Measurements from ENCODE around the gene DGKH.
"Not testable (repeated sequence)": the region's sequence is repeated elsewhere in the genome, so short reads cannot be mapped to it uniquely, and the experiment has no call there.

DGKH gene

DNA sequence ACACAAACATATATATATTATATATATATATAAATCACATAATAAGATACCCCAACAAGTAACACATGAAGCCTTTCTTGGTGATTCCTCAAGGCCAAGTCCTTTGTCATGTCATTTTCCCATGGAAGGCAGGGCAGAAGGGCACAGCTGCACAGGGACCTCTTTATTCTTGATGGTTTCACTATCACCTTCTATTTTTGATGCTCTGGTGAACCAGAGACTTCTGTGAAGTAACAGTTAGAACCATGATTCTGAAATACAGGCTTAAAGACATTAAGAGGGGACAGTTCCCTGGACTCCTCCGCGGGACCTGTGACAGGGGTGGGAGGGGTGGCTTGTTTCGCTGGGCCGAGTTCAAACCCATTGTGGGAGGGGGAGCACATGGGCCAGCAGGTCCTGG, 104.0 kb downstream of the DGKH start:
- Histone ChIP-seq H3K9me3 (ENCODE audit: insufficient read depth, low read length) (no peaks in the 10 kb centered on the region), H3K79me2 (ENCODE audit: low read length) (no peaks in the 10 kb centered on the region), H3K9ac (ENCODE audit: low read length) (no peak overlapping the region), H2AFZ (ENCODE audit: low read depth, low read length) (no peak overlapping the region), H3K27ac (ENCODE audit: low read length) (no peak overlapping the region), H3K4me2 (ENCODE audit: low read length) (no peak overlapping the region), H4K20me1 (ENCODE audit: insufficient read depth, low read length) (no peaks in the 10 kb centered on the region), H3K4me3 (ENCODE audit: low read length) (no peak overlapping the region), H3K4me1 (ENCODE audit: low read length) (no peaks in the 10 kb centered on the region), H3K27me3 (ENCODE audit: low read depth, low read length) (no peaks in the 10 kb centered on the region), H3K36me3 (replicated peaks; ENCODE audit: low read depth, low read length) (no peaks in the 10 kb centered on the region)
- TF ChIP-seq EZH2phosphoT487 (IDR thresholded peaks at IDR 0.05; ENCODE audit: low read depth) = no peak
- TF ChIP-seq, protein P1, sequence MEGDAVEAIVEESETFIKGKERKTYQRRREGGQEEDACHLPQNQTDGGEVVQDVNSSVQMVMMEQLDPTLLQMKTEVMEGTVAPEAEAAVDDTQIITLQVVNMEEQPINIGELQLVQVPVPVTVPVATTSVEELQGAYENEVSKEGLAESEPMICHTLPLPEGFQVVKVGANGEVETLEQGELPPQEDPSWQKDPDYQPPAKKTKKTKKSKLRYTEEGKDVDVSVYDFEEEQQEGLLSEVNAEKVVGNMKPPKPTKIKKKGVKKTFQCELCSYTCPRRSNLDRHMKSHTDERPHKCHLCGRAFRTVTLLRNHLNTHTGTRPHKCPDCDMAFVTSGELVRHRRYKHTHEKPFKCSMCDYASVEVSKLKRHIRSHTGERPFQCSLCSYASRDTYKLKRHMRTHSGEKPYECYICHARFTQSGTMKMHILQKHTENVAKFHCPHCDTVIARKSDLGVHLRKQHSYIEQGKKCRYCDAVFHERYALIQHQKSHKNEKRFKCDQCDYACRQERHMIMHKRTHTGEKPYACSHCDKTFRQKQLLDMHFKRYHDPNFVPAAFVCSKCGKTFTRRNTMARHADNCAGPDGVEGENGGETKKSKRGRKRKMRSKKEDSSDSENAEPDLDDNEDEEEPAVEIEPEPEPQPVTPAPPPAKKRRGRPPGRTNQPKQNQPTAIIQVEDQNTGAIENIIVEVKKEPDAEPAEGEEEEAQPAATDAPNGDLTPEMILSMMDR (IDR thresholded peaks at IDR 0.05; ENCODE audit: low read depth, low read length) = no peak

DNA sequence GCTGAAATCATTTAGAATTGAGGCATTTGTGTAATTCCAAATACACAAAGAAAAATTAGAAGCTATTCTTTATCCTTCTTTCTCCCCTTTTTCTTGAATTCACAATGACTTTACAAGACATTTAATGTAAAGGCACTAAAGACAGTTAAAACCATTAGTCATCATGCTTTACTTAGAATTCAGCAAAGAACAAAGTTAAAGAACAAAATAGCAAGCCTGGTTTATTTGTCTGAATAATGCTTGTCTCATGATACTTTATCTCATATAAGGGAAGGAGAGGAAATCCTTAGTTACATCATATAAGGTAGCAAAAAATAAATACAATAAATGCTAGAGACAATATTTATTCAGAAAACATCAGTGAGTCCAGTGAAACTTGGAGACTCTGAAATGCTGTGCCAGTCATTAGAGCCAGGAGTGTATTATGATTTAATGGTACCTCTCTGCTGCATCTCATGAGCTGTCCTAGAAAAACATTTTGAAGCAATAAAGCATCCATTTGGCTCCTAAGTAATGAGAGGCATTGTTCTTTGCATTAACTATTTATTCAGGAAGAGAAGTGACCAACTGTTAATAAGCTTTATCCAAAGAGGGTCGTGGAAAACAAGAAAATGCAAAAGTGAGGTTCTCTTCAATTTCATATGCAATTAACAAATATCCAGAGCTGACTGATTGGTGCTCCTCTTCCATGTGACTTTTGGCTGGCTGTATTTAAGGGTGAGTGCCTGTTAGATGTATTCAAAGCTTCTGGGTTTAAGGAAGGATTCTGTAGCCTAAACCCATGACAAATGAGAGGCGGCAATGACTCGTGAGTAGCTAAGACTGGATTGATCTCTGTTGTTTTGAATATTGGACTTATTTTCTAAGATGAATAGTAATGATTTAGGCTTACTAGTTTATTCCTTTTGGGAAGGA, 105.0 kb downstream of the DGKH start:
- Histone ChIP-seq H4K20me1 (ENCODE audit: insufficient read depth, low read length) (no peaks in the 10 kb centered on the region), H3K79me2 (ENCODE audit: low read length) (no peaks in the 10 kb centered on the region), H3K9me3 (ENCODE audit: insufficient read depth, low read length) (no peaks in the 10 kb centered on the region), H2AFZ (ENCODE audit: low read depth, low read length) (no peak overlapping the region), H3K36me3 (replicated peaks; ENCODE audit: low read depth, low read length) (no peaks in the 10 kb centered on the region), H3K4me2 (ENCODE audit: low read length) (no peak overlapping the region), H3K27ac (ENCODE audit: low read length) (no peak overlapping the region), H3K27me3 (ENCODE audit: low read depth, low read length) (no peaks in the 10 kb centered on the region), H3K9ac (ENCODE audit: low read length) (no peak overlapping the region), H3K4me1 (ENCODE audit: low read length) (no peaks in the 10 kb centered on the region), H3K4me3 (ENCODE audit: low read length) (no peak overlapping the region)
- TF ChIP-seq EZH2phosphoT487 (IDR thresholded peaks at IDR 0.05; ENCODE audit: low read depth) = no peak
- TF ChIP-seq, protein P1 (IDR thresholded peaks at IDR 0.05; ENCODE audit: low read depth, low read length) = no peak

DNA sequence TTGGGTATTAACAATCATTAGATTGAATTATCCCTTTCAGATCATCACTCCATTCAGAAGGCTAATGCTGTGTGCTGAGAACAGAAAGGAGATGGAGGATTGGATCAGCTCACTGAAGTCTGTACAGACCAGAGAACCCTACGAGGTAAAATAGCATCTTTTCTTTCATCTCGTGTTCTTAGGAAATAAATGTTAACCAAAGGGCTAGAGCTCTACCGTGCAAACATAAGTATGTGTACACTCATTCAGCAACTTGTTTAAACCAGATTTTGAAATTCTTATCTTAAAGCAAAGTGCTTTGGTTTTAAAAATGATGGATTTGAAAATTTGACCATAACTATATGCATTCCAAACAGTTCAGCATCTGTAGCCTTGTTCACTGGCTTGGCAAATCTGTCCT, 106.8 kb downstream of the DGKH start:
- Histone ChIP-seq H4K20me1 (ENCODE audit: insufficient read depth, low read length) (no peaks in the 10 kb centered on the region), H3K9ac (ENCODE audit: low read length) (no peak overlapping the region), H2AFZ (ENCODE audit: low read depth, low read length) (no peak overlapping the region), H3K27me3 (ENCODE audit: low read depth, low read length) (no peaks in the 10 kb centered on the region), H3K4me1 (ENCODE audit: low read length) (no peaks in the 10 kb centered on the region), H3K9me3 (ENCODE audit: insufficient read depth, low read length) (no peaks in the 10 kb centered on the region), H3K4me2 (ENCODE audit: low read length) (no peak overlapping the region), H3K4me3 (ENCODE audit: low read length) (no peak overlapping the region), H3K36me3 (replicated peaks; ENCODE audit: low read depth, low read length) (peaks cover 2% of the 10 kb centered on the region), H3K79me2 (ENCODE audit: low read length) (no peaks in the 10 kb centered on the region), H3K27ac (ENCODE audit: low read length) (no peak overlapping the region)
- TF ChIP-seq, protein P1 (IDR thresholded peaks at IDR 0.05; ENCODE audit: low read depth, low read length) = no peak
- no peak for TF ChIP-seq EZH2phosphoT487 (IDR thresholded peaks at IDR 0.05; ENCODE audit: low read depth)

DNA sequence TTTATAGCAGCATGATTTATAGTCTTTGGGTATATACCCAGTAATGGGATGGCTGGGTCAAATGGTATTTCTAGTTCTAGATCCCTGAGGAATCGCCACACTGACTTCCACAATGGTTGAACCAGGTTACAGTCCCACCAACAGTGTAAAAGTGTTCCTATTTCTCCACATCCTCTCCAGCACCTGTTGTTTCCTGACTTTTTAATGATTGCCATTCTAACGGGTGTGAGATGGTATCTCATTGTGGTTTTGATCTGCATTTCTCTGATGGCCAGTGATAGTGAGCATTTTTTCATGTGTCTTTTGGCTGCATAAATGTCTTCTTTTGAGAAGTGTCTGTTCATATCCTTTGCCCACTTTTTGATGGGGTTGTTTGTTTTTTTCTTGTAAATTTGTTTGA, 114.9 kb downstream of the DGKH start:
- H3K9me3 ChIP-seq (ENCODE audit: insufficient read depth, low read length); H3K4me3 ChIP-seq (ENCODE audit: low read length); H2AFZ ChIP-seq (ENCODE audit: low read depth, low read length); H3K4me1 ChIP-seq (ENCODE audit: low read length); H3K27me3 ChIP-seq (ENCODE audit: low read depth, low read length); H3K36me3 ChIP-seq (replicated peaks; ENCODE audit: low read depth, low read length); H3K79me2 ChIP-seq (ENCODE audit: low read length); H3K4me2 ChIP-seq (ENCODE audit: low read length); H4K20me1 ChIP-seq (ENCODE audit: insufficient read depth, low read length); H3K9ac ChIP-seq (ENCODE audit: low read length); H3K27ac ChIP-seq (ENCODE audit: low read length): not testable (repeated sequence)

GRCh38 chr13:42163910-42164309, 115.5 kb downstream of the DGKH start:
- not testable (repeated sequence) for H3K27ac ChIP-seq (ENCODE audit: low read length); H3K4me1 ChIP-seq (ENCODE audit: low read length); H4K20me1 ChIP-seq (ENCODE audit: insufficient read depth, low read length); H3K27me3 ChIP-seq (ENCODE audit: low read depth, low read length); H3K4me2 ChIP-seq (ENCODE audit: low read length); H3K9ac ChIP-seq (ENCODE audit: low read length); H3K4me3 ChIP-seq (ENCODE audit: low read length); H3K79me2 ChIP-seq (ENCODE audit: low read length); H3K9me3 ChIP-seq (ENCODE audit: insufficient read depth, low read length); H3K36me3 ChIP-seq (replicated peaks; ENCODE audit: low read depth, low read length); H2AFZ ChIP-seq (ENCODE audit: low read depth, low read length)
